ENCODE results near the gene TADA3.

TADA3 gene

DNA sequence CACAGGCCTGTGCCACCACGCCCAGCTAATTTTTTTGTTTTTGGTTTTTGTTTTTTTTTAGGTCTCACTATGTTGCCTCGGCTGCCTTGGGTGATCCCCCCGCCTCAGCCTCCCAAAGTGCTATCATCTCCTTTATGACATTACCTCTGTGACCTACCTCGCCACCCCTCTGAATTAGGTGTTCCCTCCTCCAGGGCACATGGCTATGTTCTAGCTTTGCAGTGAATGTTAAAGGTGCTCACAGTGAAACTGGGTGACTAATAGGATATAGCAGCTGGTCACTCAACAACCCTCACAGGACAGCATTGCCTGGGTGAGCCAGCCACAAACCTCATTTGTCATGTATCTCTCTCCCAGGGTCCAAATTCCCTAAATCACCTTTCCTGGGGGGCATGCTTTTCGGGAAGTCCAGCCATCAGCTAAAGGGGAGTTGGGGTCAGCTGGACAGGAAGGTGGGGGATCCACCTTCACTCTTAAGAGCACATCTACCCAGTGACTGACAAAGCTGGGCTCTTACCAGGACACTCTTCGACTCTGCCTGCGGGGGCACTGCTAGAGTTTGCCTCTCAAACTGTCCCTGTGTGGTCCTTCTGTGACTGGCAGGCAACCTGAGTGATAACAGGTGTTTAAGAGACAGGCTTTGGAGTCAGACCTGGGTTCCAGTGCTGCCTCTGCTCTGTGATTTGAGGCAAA lies 16.2 kb upstream of the TADA3 start:
- DNase-seq: peak; percentile 71
- no peaks in the 10 kb centered on the region for H3K27me3 ChIP-seq (ENCODE audit: insufficient read depth, low read depth, severe bottlenecking)
- H3K9me3 ChIP-seq (ENCODE audit: severe bottlenecking): no peaks in the 10 kb centered on the region
- H3K27ac ChIP-seq: peak overlapping the region; percentile 86
- TF ChIP-seq, protein P1, sequence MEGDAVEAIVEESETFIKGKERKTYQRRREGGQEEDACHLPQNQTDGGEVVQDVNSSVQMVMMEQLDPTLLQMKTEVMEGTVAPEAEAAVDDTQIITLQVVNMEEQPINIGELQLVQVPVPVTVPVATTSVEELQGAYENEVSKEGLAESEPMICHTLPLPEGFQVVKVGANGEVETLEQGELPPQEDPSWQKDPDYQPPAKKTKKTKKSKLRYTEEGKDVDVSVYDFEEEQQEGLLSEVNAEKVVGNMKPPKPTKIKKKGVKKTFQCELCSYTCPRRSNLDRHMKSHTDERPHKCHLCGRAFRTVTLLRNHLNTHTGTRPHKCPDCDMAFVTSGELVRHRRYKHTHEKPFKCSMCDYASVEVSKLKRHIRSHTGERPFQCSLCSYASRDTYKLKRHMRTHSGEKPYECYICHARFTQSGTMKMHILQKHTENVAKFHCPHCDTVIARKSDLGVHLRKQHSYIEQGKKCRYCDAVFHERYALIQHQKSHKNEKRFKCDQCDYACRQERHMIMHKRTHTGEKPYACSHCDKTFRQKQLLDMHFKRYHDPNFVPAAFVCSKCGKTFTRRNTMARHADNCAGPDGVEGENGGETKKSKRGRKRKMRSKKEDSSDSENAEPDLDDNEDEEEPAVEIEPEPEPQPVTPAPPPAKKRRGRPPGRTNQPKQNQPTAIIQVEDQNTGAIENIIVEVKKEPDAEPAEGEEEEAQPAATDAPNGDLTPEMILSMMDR (IDR thresholded peaks at IDR 0.05; ENCODE audit: low read depth, low read length): peak; percentile 65
- no peak overlapping the region for H3K4me3 ChIP-seq (ENCODE audit: low read depth, low read length)
- peaks cover 26% of the 10 kb centered on the region for H3K36me3 ChIP-seq

DNA sequence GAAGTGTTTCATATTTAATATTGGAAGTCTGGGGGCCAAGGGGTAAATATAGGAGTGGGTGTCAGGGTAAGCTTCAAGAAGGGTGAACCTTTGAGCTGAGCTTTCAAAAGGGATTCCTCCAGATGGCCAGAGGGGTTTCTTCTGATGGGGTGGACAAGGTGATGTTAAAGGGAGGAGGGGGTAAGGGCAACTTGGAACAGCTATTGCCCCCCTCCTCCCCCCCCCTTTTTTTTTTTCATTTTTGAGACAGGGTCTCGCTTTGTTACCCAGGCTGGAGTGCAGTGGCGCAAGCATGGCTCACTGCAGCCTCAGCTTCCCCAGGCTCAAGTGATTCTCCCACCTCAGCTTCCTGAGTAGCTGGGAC lies 15.7 kb upstream of the TADA3 start:
- TF ChIP-seq, protein P1 (IDR thresholded peaks at IDR 0.05; ENCODE audit: low read depth, low read length): no peak
- Histone ChIP-seq H3K27me3 (ENCODE audit: insufficient read depth, low read depth, severe bottlenecking) (no peaks in the 10 kb centered on the region), H3K9me3 (ENCODE audit: severe bottlenecking) (no peaks in the 10 kb centered on the region), H3K4me3 (ENCODE audit: low read depth, low read length) (no peak overlapping the region), H3K27ac (no peak overlapping the region; the same call in none of the 2 replicates), H3K36me3 (peaks cover 32% of the 10 kb centered on the region)
- no peak for DNase-seq

DNA sequence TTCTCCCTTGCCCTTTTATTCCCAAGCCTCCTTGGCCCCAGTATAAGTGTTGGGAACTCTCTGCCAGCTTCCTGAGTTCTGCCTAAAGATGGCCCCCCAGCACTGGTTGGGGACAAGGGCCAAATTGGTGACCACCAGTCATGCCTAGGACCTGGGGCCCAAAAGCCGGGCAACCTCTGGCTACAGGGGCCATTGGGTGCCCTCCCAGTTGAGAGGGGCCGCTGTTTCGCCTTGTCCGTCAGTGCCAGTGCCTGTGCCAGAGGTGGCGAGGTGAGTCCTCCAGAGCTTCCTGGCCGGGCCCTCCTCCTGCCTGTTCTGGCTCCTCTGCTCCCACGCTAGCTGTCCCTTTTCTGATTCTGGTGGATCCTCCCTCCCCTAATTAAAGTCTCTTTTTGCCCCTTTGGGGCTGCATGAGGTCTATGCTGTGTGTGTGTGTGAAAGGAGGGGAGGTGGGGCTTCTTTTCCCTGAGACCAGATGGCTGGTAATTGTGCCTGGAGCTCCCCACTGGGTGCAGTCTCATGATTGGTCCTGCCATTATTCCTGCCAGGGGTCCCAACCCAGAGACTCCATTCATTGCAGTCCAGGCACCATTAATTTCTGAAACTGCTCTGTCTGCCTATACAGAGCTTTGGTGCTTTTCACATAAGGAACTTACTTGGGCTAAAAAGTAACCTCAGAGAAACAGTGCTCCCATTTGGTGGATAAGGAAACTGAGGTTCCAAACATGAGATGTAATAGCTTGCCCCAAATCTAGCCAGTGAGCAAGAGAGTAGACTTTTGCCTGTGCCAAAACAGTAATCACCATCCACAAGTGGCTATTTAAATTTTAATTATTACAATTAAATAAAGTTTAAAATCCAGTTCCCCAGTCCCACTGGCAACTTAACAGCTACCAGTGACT lies 14.7 kb upstream of the TADA3 start:
- Histone ChIP-seq H3K36me3 (peaks cover 37% of the 10 kb centered on the region), H3K27ac (no peak overlapping the region), H3K27me3 (ENCODE audit: insufficient read depth, low read depth, severe bottlenecking) (no peaks in the 10 kb centered on the region), H3K9me3 (ENCODE audit: severe bottlenecking) (no peaks in the 10 kb centered on the region), H3K4me3 (ENCODE audit: low read depth, low read length) (no peak overlapping the region)
- no peak for DNase-seq
- TF ChIP-seq, protein P1 (IDR thresholded peaks at IDR 0.05; ENCODE audit: low read depth, low read length): no peak

DNA sequence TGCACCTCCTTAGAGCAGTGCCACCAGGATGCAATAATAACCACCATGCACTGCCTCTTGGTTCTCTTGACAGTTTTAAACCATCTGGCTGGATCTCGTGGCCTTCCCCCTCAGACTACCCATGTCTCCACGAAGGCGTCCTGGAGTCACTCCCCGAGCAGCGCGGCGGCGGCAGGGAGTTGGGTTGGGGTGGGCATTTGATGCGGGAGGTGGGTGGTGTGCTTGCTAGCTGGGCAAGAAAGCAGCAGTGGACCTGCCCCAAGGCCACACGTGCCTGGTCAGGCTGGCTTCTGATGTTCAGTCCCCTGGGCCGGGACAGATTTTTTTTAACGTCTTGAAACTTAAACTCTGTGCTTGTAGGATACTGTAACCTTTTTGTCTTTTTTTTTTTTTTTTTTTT lies 13.9 kb upstream of the TADA3 start:
- Histone ChIP-seq H3K36me3 (peaks cover 45% of the 10 kb centered on the region), H3K4me3 (ENCODE audit: low read depth, low read length) (no peak overlapping the region), H3K9me3 (ENCODE audit: severe bottlenecking) (no peaks in the 10 kb centered on the region), H3K27ac (no peak overlapping the region), H3K27me3 (ENCODE audit: insufficient read depth, low read depth, severe bottlenecking) (no peaks in the 10 kb centered on the region)
- TF ChIP-seq, protein P1 (IDR thresholded peaks at IDR 0.05; ENCODE audit: low read depth, low read length): no peak
- DNase-seq: no peak

DNA sequence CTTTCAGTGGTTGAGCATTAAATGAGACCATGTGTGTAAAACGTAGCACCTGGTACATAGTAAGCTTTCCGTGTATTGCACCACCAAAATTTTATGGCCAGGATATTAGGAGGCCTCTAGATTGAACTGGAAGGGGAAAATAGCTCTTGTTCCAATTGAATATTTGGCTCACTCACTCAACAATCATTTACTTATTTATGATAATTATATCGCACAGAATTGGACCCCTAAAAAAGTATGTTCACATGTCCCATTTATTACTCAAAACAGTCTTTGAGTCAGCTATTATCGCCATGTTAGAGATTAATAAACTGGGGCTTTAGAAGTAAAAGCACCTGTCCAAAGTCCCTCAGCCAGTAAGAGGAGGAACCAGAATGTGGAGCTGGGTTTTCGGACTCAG lies 12.7 kb upstream of the TADA3 start:
- no peak overlapping the region for H3K27ac ChIP-seq
- DNase-seq: no peak
- H3K4me3 ChIP-seq (ENCODE audit: low read depth, low read length): no peak overlapping the region
- TF ChIP-seq, protein P1 (IDR thresholded peaks at IDR 0.05; ENCODE audit: low read depth, low read length): no peak
- H3K27me3 ChIP-seq (ENCODE audit: insufficient read depth, low read depth, severe bottlenecking): no peaks in the 10 kb centered on the region
- H3K9me3 ChIP-seq (ENCODE audit: severe bottlenecking): no peaks in the 10 kb centered on the region
- H3K36me3 ChIP-seq: peaks cover 55% of the 10 kb centered on the region

All from WERI-Rb-1 (cell line).